Neural cell (in vitro differentiated cells): ENCODE measurements around the gene DNAJC28. TPM values are rescaled to one million over a fixed set of nuclear protein-coding genes. Genes with fewer than 3 reads are reported as not detected.
"Not testable (repeated sequence)": the region's sequence is repeated elsewhere in the genome, so short reads cannot be mapped to it uniquely, and the experiment has no call there.

Source experiments
- H2AFZ ChIP-seq: fragments of 200-600, 300-800 bp; sonication (generic), shearing (Covaris generic); 2 replicates; pipeline ENCODE4 v1.6.0; 2014; ENCODE audit warnings: low read depth, mild to moderate bottlenecking, antibody characterized with exemption, low read length, moderate library complexity
- H3F3A ChIP-seq: fragments of 200-600 bp; shearing (Covaris generic); 2 replicates; pipeline ENCODE4 v1.6.1; 2016; ENCODE audit warnings: mild to moderate bottlenecking, moderate library complexity, mixed read lengths, antibody characterized with exemption, low read length; ENCODE audit not compliant: insufficient read depth, poor library complexity, severe bottlenecking
- H3K27ac ChIP-seq: fragments of 200-600, 300-800 bp; sonication (generic), shearing (Covaris generic); 2 replicates; pipeline ENCODE4 v1.5.1; 2014; ENCODE audit warnings: mild to moderate bottlenecking, low read length, moderate library complexity
- H3K27me3 ChIP-seq: fragments of 300-800, 200-600 bp; sonication (generic), shearing (Covaris generic); 2 replicates; pipeline ENCODE4 v1.6.0; 2014; ENCODE audit warnings: mild to moderate bottlenecking, low read depth, low read length, moderate library complexity; ENCODE audit not compliant: insufficient read depth
- H3K36me3 ChIP-seq: fragments of 300-800, 200-600 bp; sonication (generic), shearing (Covaris generic); 2 replicates; pipeline ENCODE4 v1.5.1; 2014; ENCODE audit warnings: mild to moderate bottlenecking, antibody characterized with exemption, low read length, moderate library complexity; ENCODE audit not compliant: insufficient read depth
- H3K4me2 ChIP-seq: fragments of 300-800, 200-600 bp; sonication (generic), shearing (Covaris generic); 2 replicates; pipeline ENCODE4 v1.6.0; 2014; ENCODE audit warnings: mild to moderate bottlenecking, low read length
- H3K4me3 ChIP-seq: fragments of 300-800, 200-600 bp; sonication (generic), shearing (Covaris generic); 2 replicates; pipeline ENCODE4 v1.5.1; 2014; ENCODE audit warnings: mild to moderate bottlenecking, low read length, moderate library complexity
- H3K79me2 ChIP-seq: fragments of 200-600 bp; shearing (Covaris generic); replicated peaks from 2 replicates; pipeline ENCODE4 v1.6.0; 2014; ENCODE audit warnings: mild to moderate bottlenecking, low read length, moderate library complexity; ENCODE audit not compliant: insufficient read depth
- H3K9ac ChIP-seq: fragments of 300-800, 200-600 bp; sonication (generic), shearing (Covaris generic); 2 replicates; pipeline ENCODE4 v1.6.1; 2016; ENCODE audit warnings: mild to moderate bottlenecking, low read length, mixed read lengths
- H3K9me2 ChIP-seq: fragments of 200-600 bp; shearing (Covaris generic); 2 replicates; pipeline ENCODE4 v1.6.1; 2016; ENCODE audit warnings: mild to moderate bottlenecking, low read length, mixed read lengths; ENCODE audit not compliant: insufficient read depth
- H3K9me3 ChIP-seq: fragments of 200-600, 300-800 bp; sonication (generic), shearing (Covaris generic); 2 replicates; pipeline ENCODE4 v1.6.1; 2016; ENCODE audit warnings: mild to moderate bottlenecking, mixed run types, low read length, moderate library complexity, mixed read lengths
- H4K20me1 ChIP-seq: fragments of 200-600 bp; shearing (Covaris generic); 2 replicates; pipeline ENCODE4 v1.6.1; 2016; ENCODE audit warnings: mild to moderate bottlenecking, mixed run types; ENCODE audit not compliant: insufficient read depth
- EP300 ChIP-seq: fragments of 450-650 bp; conservative IDR thresholded peaks from 2 replicates; pipeline ENCODE4 v1.6.1; 2014; ENCODE audit warnings: antibody characterized with exemption, mild to moderate bottlenecking, moderate library complexity; ENCODE audit not compliant: poor library complexity, severe bottlenecking
- EZH2 ChIP-seq: fragments of 200-600, 300-800 bp; shearing (Covaris generic), sonication (generic); IDR thresholded peaks from 2 replicates; pipeline ENCODE4 v1.6.1; 2014; ENCODE audit warnings: antibody characterized with exemption, low read length, borderline replicate concordance, mild to moderate bottlenecking; ENCODE audit not compliant: insufficient read depth, poor library complexity, severe bottlenecking
- MXI1 ChIP-seq: fragments of 450-650 bp; conservative IDR thresholded peaks from 2 replicates; pipeline ENCODE4 v1.6.1; 2014; ENCODE audit warnings: antibody characterized with exemption, mild to moderate bottlenecking; ENCODE audit not compliant: poor library complexity, severe bottlenecking
- POLR2AphosphoS5 ChIP-seq: IDR thresholded peaks from 2 replicates; pipeline ENCODE4 v1.6.1; 2012
- RAD21 ChIP-seq: fragments of 450-650 bp; conservative IDR thresholded peaks from 2 replicates; pipeline ENCODE4 v1.6.1; 2014; ENCODE audit warnings: antibody characterized with exemption, mild to moderate bottlenecking, moderate library complexity
- SMC3 ChIP-seq: fragments of 450-650 bp; conservative IDR thresholded peaks from 2 replicates; pipeline ENCODE4 v1.6.1; 2014; ENCODE audit warnings: antibody characterized with exemption, mild to moderate bottlenecking, moderate library complexity; ENCODE audit not compliant: poor library complexity
- TAF1 ChIP-seq: IDR thresholded peaks from 2 replicates; pipeline ENCODE4 v1.6.1; 2012; ENCODE audit warnings: low read depth
- polyA plus RNA-seq: library from polyadenylated mRNA; depleted of rRNA; stranded (reverse); fragments of >200 nt; gene quantifications from 2 replicates; pipeline ENCODE4 v1.2.3, GENCODE V29; 2014
- TF ChIP-seq, protein P1 (sequence below): IDR thresholded peaks from 2 replicates; pipeline ENCODE4 v1.6.1; 2012; ENCODE audit warnings: borderline replicate concordance
- TF ChIP-seq, protein P2 (sequence below): fragments of 450-650 bp; IDR thresholded peaks from 2 replicates; pipeline ENCODE4 v1.5.1; 2014; ENCODE audit warnings: antibody characterized with exemption, mild to moderate bottlenecking, moderate library complexity; ENCODE audit not compliant: poor library complexity, severe bottlenecking

Gene DNAJC28
- polyA plus RNA-seq, 1 donor from 2014 or later, result 5.5 TPM

DNA sequence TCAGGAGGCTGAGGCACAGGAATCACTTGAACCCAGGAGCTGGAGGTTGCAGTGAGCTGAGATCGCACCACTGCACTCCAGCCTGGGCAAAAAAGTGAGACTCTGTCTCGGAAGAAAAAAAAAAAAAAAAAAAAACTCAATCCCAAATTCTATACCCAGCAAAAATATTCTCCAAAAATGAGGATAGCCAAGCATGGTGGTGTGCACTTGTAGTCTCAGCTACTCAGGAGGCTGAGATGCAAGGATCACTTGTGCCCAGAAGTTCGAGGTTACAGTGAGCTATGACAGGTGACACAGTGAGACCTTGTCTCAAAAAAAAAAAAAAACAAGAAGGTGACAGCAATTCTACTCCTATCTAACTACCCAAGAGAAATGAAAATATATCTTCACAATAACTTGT, 18.2 kb downstream of the DNAJC28 start:
- no peaks in the 10 kb centered on the region for H3K27me3 ChIP-seq
- H3F3A ChIP-seq, result no peaks in the 10 kb centered on the region
- no peaks in the 10 kb centered on the region for H3K9me2 ChIP-seq
- H3K9me3 ChIP-seq, result no peaks in the 10 kb centered on the region
- peaks cover 26% of the 10 kb centered on the region for H3K79me2 ChIP-seq
- H3K4me3 ChIP-seq, result no peak overlapping the region
- H2AFZ ChIP-seq, result no peak overlapping the region
- TF ChIP-seq RAD21, result no peak
- TF ChIP-seq MXI1, result no peak
- no peak for TF ChIP-seq EP300
- no peak for TF ChIP-seq EZH2
- TF ChIP-seq, protein P1, sequence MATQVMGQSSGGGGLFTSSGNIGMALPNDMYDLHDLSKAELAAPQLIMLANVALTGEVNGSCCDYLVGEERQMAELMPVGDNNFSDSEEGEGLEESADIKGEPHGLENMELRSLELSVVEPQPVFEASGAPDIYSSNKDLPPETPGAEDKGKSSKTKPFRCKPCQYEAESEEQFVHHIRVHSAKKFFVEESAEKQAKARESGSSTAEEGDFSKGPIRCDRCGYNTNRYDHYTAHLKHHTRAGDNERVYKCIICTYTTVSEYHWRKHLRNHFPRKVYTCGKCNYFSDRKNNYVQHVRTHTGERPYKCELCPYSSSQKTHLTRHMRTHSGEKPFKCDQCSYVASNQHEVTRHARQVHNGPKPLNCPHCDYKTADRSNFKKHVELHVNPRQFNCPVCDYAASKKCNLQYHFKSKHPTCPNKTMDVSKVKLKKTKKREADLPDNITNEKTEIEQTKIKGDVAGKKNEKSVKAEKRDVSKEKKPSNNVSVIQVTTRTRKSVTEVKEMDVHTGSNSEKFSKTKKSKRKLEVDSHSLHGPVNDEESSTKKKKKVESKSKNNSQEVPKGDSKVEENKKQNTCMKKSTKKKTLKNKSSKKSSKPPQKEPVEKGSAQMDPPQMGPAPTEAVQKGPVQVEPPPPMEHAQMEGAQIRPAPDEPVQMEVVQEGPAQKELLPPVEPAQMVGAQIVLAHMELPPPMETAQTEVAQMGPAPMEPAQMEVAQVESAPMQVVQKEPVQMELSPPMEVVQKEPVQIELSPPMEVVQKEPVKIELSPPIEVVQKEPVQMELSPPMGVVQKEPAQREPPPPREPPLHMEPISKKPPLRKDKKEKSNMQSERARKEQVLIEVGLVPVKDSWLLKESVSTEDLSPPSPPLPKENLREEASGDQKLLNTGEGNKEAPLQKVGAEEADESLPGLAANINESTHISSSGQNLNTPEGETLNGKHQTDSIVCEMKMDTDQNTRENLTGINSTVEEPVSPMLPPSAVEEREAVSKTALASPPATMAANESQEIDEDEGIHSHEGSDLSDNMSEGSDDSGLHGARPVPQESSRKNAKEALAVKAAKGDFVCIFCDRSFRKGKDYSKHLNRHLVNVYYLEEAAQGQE, result no peak
- TF ChIP-seq POLR2AphosphoS5, result no peak
- TF ChIP-seq, protein P2, sequence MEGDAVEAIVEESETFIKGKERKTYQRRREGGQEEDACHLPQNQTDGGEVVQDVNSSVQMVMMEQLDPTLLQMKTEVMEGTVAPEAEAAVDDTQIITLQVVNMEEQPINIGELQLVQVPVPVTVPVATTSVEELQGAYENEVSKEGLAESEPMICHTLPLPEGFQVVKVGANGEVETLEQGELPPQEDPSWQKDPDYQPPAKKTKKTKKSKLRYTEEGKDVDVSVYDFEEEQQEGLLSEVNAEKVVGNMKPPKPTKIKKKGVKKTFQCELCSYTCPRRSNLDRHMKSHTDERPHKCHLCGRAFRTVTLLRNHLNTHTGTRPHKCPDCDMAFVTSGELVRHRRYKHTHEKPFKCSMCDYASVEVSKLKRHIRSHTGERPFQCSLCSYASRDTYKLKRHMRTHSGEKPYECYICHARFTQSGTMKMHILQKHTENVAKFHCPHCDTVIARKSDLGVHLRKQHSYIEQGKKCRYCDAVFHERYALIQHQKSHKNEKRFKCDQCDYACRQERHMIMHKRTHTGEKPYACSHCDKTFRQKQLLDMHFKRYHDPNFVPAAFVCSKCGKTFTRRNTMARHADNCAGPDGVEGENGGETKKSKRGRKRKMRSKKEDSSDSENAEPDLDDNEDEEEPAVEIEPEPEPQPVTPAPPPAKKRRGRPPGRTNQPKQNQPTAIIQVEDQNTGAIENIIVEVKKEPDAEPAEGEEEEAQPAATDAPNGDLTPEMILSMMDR, result no peak
- no peak for TF ChIP-seq SMC3
- TF ChIP-seq TAF1, result no peak
- H4K20me1 ChIP-seq, result no peaks in the 10 kb centered on the region
- no peak overlapping the region for H3K4me2 ChIP-seq
- no peaks in the 10 kb centered on the region for H3K36me3 ChIP-seq
- H3K27ac ChIP-seq, result no peak overlapping the region
- H3K9ac ChIP-seq, result no peak overlapping the region

GRCh38 chr21:33470701-33471100, 20.8 kb downstream of the DNAJC28 start:
- no peak overlapping the region for H2AFZ ChIP-seq
- no peaks in the 10 kb centered on the region for H3K9me3 ChIP-seq
- no peaks in the 10 kb centered on the region for H3K36me3 ChIP-seq
- no peaks in the 10 kb centered on the region for H4K20me1 ChIP-seq
- no peaks in the 10 kb centered on the region for H3F3A ChIP-seq
- no peak for TF ChIP-seq EZH2
- no peak for TF ChIP-seq MXI1
- no peak for TF ChIP-seq POLR2AphosphoS5
- no peak for TF ChIP-seq TAF1
- TF ChIP-seq, protein P1, result no peak
- TF ChIP-seq, protein P2, result no peak
- no peak for TF ChIP-seq RAD21
- TF ChIP-seq EP300, result no peak
- TF ChIP-seq SMC3, result no peak
- H3K4me2 ChIP-seq, result no peak overlapping the region
- H3K9ac ChIP-seq, result no peak overlapping the region
- no peaks in the 10 kb centered on the region for H3K9me2 ChIP-seq
- H3K27me3 ChIP-seq, result no peaks in the 10 kb centered on the region
- H3K27ac ChIP-seq, result no peak overlapping the region
- H3K79me2 ChIP-seq, result peaks cover 20% of the 10 kb centered on the region
- no peak overlapping the region for H3K4me3 ChIP-seq

GRCh38 chr21:33469183-33469582, 22.3 kb downstream of the DNAJC28 start:
- peaks cover 15% of the 10 kb centered on the region for H3K79me2 ChIP-seq
- not testable (repeated sequence) for H3K9ac ChIP-seq

More at GRCh38 chr21:33469183-33469582, 22.3 kb downstream of the DNAJC28 start:
- H3K9me3 ChIP-seq, H3F3A ChIP-seq, H3K36me3 ChIP-seq, H3K4me3 ChIP-seq, H3K9me2 ChIP-seq, H2AFZ ChIP-seq, H3K4me2 ChIP-seq, H3K27ac ChIP-seq, H4K20me1 ChIP-seq, H3K27me3 ChIP-seq: not testable (repeated sequence)
